ENCODE data around the gene EGR1.
"Not testable (repeated sequence)": the region's sequence is repeated elsewhere in the genome, so short reads cannot be mapped to it uniquely, and the experiment has no call there.

GRCh38 chr5:138473151-138473550 lies 7.9 kb downstream of the EGR1 start:
- TF ChIP-seq BHLHE40 (IDR thresholded peaks at IDR 0.05; ENCODE audit: borderline replicate concordance); ARNT (IDR thresholded peaks at IDR 0.05); CTBP1 (IDR thresholded peaks at IDR 0.05; ENCODE audit: borderline replicate concordance); ZNF384 (IDR thresholded peaks at IDR 0.05); SUZ12 (IDR thresholded peaks at IDR 0.05); SP1 (IDR thresholded peaks at IDR 0.05); FOXK2 (IDR thresholded peaks at IDR 0.05); NFRKB (IDR thresholded peaks at IDR 0.05): not testable (repeated sequence)

Measured in HEK293T (cell line).